Liver (tissue), 3 donors: Measurements from ENCODE around the gene DBH.

Experiments used
- ATF3 ChIP-seq: IDR thresholded peaks from 2 replicates; pipeline ENCODE4 v1.6.1; 2016; ENCODE audit warnings: antibody characterized with exemption
- CTCF ChIP-seq: fragments of 150-350 bp; IDR thresholded peaks from 2 replicates; pipeline ENCODE4 v1.5.1; 2017; ENCODE audit warnings: improper control_type of control experiment, low read depth, low read length; ENCODE audit not compliant: missing input control
- EGR1 ChIP-seq, 2 donors: IDR thresholded peaks; 2 replicates each; pipeline ENCODE4 v1.6.1; 2016 to 2018; ENCODE audit warnings: antibody characterized with exemption in 2 of 2, low read depth in 2 of 2
- FOXA1 ChIP-seq: IDR thresholded peaks from 2 replicates; pipeline ENCODE4 v1.6.1; 2016; ENCODE audit warnings: antibody characterized with exemption
- GABPA ChIP-seq, 2 donors: IDR thresholded peaks in 1 of 2; conservative IDR thresholded peaks in 1 of 2; 2 replicates each; pipeline ENCODE4 v1.6.1; 2016; ENCODE audit warnings: antibody characterized with exemption in 2 of 2, mild to moderate bottlenecking in 1 of 2, moderate library complexity in 1 of 2
- JUND ChIP-seq, 2 donors: IDR thresholded peaks; 2 replicates each; pipeline ENCODE4 v1.6.1; 2016; ENCODE audit warnings: antibody characterized with exemption in 2 of 2
- MAX ChIP-seq: IDR thresholded peaks from 2 replicates; pipeline ENCODE4 v1.6.1; 2016; ENCODE audit warnings: antibody characterized with exemption
- RAD21 ChIP-seq, 2 donors: IDR thresholded peaks; 2 replicates each; pipeline ENCODE4 v1.6.1; 2016; ENCODE audit warnings: antibody characterized with exemption in 2 of 2, mild to moderate bottlenecking in 2 of 2
- REST ChIP-seq: IDR thresholded peaks from 2 replicates; pipeline ENCODE4 v1.6.1; 2016; ENCODE audit warnings: antibody characterized with exemption, mild to moderate bottlenecking
- RXRA ChIP-seq, 2 donors: IDR thresholded peaks; 2 replicates each; pipeline ENCODE4 v1.6.1; 2017 to 2018; ENCODE audit warnings: antibody characterized with exemption in 2 of 2, mild to moderate bottlenecking in 1 of 2
- SP1 ChIP-seq: IDR thresholded peaks from 2 replicates; pipeline ENCODE4 v1.6.1; 2018; ENCODE audit warnings: antibody characterized with exemption, mild to moderate bottlenecking
- TAF1 ChIP-seq: conservative IDR thresholded peaks from 2 replicates; pipeline ENCODE4 v1.6.1; 2016; ENCODE audit warnings: antibody characterized with exemption, mild to moderate bottlenecking
- YY1 ChIP-seq: IDR thresholded peaks from 2 replicates; pipeline ENCODE4 v1.6.1; 2016; ENCODE audit warnings: antibody characterized with exemption, mild to moderate bottlenecking
- ZBTB33 ChIP-seq: IDR thresholded peaks from 2 replicates; pipeline ENCODE4 v1.6.1; 2016; ENCODE audit warnings: antibody characterized with exemption
- donor health status: healthy.
- donor health status: healthy.

GRCh38 chr9:133609311-133610098 is 26.7 kb upstream of the DBH start, which contains the start of gene FAM163B:
- TF ChIP-seq YY1, result no peak
- TF ChIP-seq CTCF, result no peak
- TF ChIP-seq TAF1, result no peak
- TF ChIP-seq RXRA (IDR thresholded peaks at IDR 0.05), result no peak
- no peak for TF ChIP-seq SP1
- no peak for TF ChIP-seq RAD21 (IDR thresholded peaks at IDR 0.05)
- TF ChIP-seq JUND (IDR thresholded peaks at IDR 0.05), result no peak
- TF ChIP-seq ATF3, result no peak
- no peak for TF ChIP-seq EGR1 (IDR thresholded peaks at IDR 0.05; ENCODE audit: low read depth in 2 of 2)
- peak; percentile 97 for TF ChIP-seq REST
- TF ChIP-seq MAX, result no peak
- no peak for TF ChIP-seq GABPA (IDR thresholded peaks at IDR 0.05 in 1 of 2, conservative IDR thresholded peaks at IDR 0.05 in 1 of 2)
- no peak for TF ChIP-seq ZBTB33
- no peak for TF ChIP-seq FOXA1
